OCI-LY3 (cell line): ENCODE data around the gene BBS7.

ENCODE experiments used
- CTCF ChIP-seq: fragments of 200-600, 300-600 bp; sonication (generic); IDR thresholded peaks from 2 replicates; pipeline ENCODE4 v1.5.1; 2014; ENCODE audit warnings: antibody characterized with exemption, low read length, low read depth
- EZH2phosphoT487 ChIP-seq: fragments of 200-600 bp; shearing (Covaris generic); IDR thresholded peaks from 2 replicates; pipeline ENCODE4 v1.6.1; 2018; ENCODE audit warnings: antibody characterized with exemption, mixed run types, low read depth

GRCh38 chr4:121827853-121828252, 42.4 kb downstream of the BBS7 start:
- no peak for TF ChIP-seq CTCF
- TF ChIP-seq EZH2phosphoT487, result no peak
